GM23338 (cell line): ENCODE data around the gene PDXDC1. TPM values are rescaled to one million over a fixed set of nuclear protein-coding genes. Genes with fewer than 3 reads are reported as not detected.

ENCODE experiments used
- ATAC-seq: fragments of 200-7000 bp; cut with Tn5 transposase; 3 replicates; pipeline ENCODE4 v1.9.1; 2020
- DNase-seq: peaks from one replicate; pipeline ENCODE4 v3.0.0-alpha.2; 2015; ENCODE audit warnings: low spot score
- H2AFZ ChIP-seq: fragments of 200-600 bp; sonication (generic); 2 replicates; pipeline ENCODE4 v1.8.0; 2016; ENCODE audit warnings: antibody characterized with exemption, mild to moderate bottlenecking, moderate library complexity
- H3F3A ChIP-seq: fragments of 200-600 bp; sonication (generic); replicated peaks from 2 replicates; pipeline ENCODE4 v1.8.0; 2017; ENCODE audit warnings: antibody characterized with exemption, mixed run types, low read depth
- H3K27ac ChIP-seq: fragments of 200-600 bp; sonication (generic); 2 replicates; pipeline ENCODE4 v1.6.1; 2016; ENCODE audit warnings: low read depth
- H3K27me3 ChIP-seq: fragments of 200-600 bp; sonication (generic); 2 replicates; pipeline ENCODE4 v1.8.0; 2016; ENCODE audit warnings: mild to moderate bottlenecking, mixed run types, moderate library complexity; ENCODE audit not compliant: insufficient read depth
- H3K36me3 ChIP-seq: fragments of 200-600 bp; sonication (generic); 2 replicates; pipeline ENCODE4 v1.8.0; 2016; ENCODE audit warnings: mild to moderate bottlenecking; ENCODE audit not compliant: insufficient read depth
- H3K4me1 ChIP-seq: fragments of 200-600 bp; sonication (generic); 2 replicates; pipeline ENCODE4 v1.8.0; 2016; ENCODE audit warnings: mild to moderate bottlenecking, moderate library complexity; ENCODE audit not compliant: insufficient read depth
- H3K4me2 ChIP-seq: fragments of 200-600 bp; sonication (generic); 2 replicates; pipeline ENCODE4 v1.7.1; 2017; ENCODE audit warnings: mixed run types
- H3K4me3 ChIP-seq: fragments of 200-600 bp; sonication (generic); 2 replicates; pipeline ENCODE4 v1.6.1; 2016; ENCODE audit warnings: mixed run types
- H3K79me2 ChIP-seq: fragments of 200-600 bp; sonication (generic); replicated peaks from 2 replicates; pipeline ENCODE4 v1.8.0; 2017; ENCODE audit warnings: mild to moderate bottlenecking; ENCODE audit not compliant: insufficient read depth
- H3K9me2 ChIP-seq: fragments of 200-600 bp; sonication (generic); 2 replicates; pipeline ENCODE4 v1.8.0; 2017; ENCODE audit not compliant: insufficient read depth
- H4K20me1 ChIP-seq: fragments of 200-600 bp; sonication (generic); replicated peaks from 2 replicates; pipeline ENCODE4 v1.8.0; 2017; ENCODE audit warnings: mild to moderate bottlenecking; ENCODE audit not compliant: insufficient read depth
- H3K27ac Mint-ChIP-seq: 2 replicates; pipeline ENCODE4 v1.8.0; 2020; ENCODE audit warnings: inconsistent platforms, mild to moderate bottlenecking, moderate library complexity, mixed read lengths
- H3K27me3 Mint-ChIP-seq: 3 replicates; pipeline ENCODE4 v1.8.0; 2022; ENCODE audit warnings: low read depth, mild to moderate bottlenecking, moderate library complexity, mixed read lengths, inconsistent platforms; ENCODE audit not compliant: insufficient read depth, poor library complexity
- H3K36me3 Mint-ChIP-seq: 3 replicates; pipeline ENCODE4 v1.8.0; 2021; ENCODE audit warnings: low read depth, mild to moderate bottlenecking, inconsistent platforms, moderate library complexity, mixed read lengths
- H3K4me1 Mint-ChIP-seq: 3 replicates; pipeline ENCODE4 v1.8.0; 2020; ENCODE audit warnings: mild to moderate bottlenecking, inconsistent platforms, mixed read lengths
- H3K4me3 Mint-ChIP-seq: 3 replicates; pipeline ENCODE4 v1.8.0; 2021; ENCODE audit warnings: moderate library complexity, mild to moderate bottlenecking, inconsistent platforms, mixed read lengths
- H3K9me3 Mint-ChIP-seq: 3 replicates; pipeline ENCODE4 v1.8.0; 2020; ENCODE audit warnings: moderate library complexity, mild to moderate bottlenecking, inconsistent platforms, mixed read lengths
- CREB1 ChIP-seq: fragments of 250-450 bp; sonication (Bioruptor Pico); IDR thresholded peaks from 2 replicates; pipeline ENCODE4 v1.5.0; 2020; ENCODE audit warnings: low read depth, mild to moderate bottlenecking, moderate library complexity
- EZH2 ChIP-seq: fragments of 200-600 bp; sonication (generic); IDR thresholded peaks from one replicate; pipeline ENCODE4 v1.8.0; 2017; ENCODE audit warnings: antibody characterized with exemption, mild to moderate bottlenecking, low read depth; ENCODE audit not compliant: unreplicated experiment
- EZH2phosphoT487 ChIP-seq: fragments of 200-600 bp; sonication (generic); IDR thresholded peaks from one replicate; pipeline ENCODE4 v1.8.1; 2018; ENCODE audit warnings: antibody characterized with exemption; ENCODE audit not compliant: unreplicated experiment
- JUNB ChIP-seq: IDR thresholded peaks from one replicate; pipeline ENCODE4 v1.6.1; 2016; ENCODE audit warnings: antibody characterized with exemption; ENCODE audit not compliant: unreplicated experiment
- NANOG ChIP-seq: IDR thresholded peaks from 2 replicates; pipeline ENCODE4 v1.6.1; 2016; ENCODE audit warnings: antibody characterized with exemption, borderline replicate concordance
- POLR2AphosphoS5 ChIP-seq: IDR thresholded peaks from 2 replicates; pipeline ENCODE4 v1.6.1; 2016; ENCODE audit warnings: antibody characterized with exemption, low read depth
- ZNF114 ChIP-seq: fragments of 250-450 bp; sonication (Bioruptor Pico); IDR thresholded peaks from 2 replicates; pipeline ENCODE4 v1.5.0; 2020; ENCODE audit warnings: mild to moderate bottlenecking, moderate library complexity
- ZNF331 ChIP-seq: fragments of 250-450 bp; sonication (Bioruptor Pico); IDR thresholded peaks from 2 replicates; pipeline ENCODE4 v1.5.0; 2020; ENCODE audit warnings: low read depth, mild to moderate bottlenecking, moderate library complexity
- polyA plus RNA-seq: library from polyadenylated mRNA; unstranded; fragments of >200 nt; fragmentation: Nextera tagmentation; extraction: Ambion mirVana; gene quantifications from 2 replicates; pipeline ENCODE4 v1.2.1, GENCODE V29; 2016
- total RNA-seq: library from RNA; depleted of rRNA; stranded (reverse); fragments of >200 nt; shearing (Covaris generic); gene quantifications from 2 replicates; pipeline ENCODE4 v1.2.3, GENCODE V29; 2014
- TF ChIP-seq, protein P1 (sequence below), 2 experiments: fragments of 200-600 bp in 1 of 2; sonication (generic) in 1 of 2; conservative IDR thresholded peaks; 2 replicates each; pipeline versions ENCODE4 v1.5.1 to v1.6.1; 2016 to 2017; ENCODE audit warnings: antibody characterized with exemption in 2 of 2, low read depth in 2 of 2, mild to moderate bottlenecking in 2 of 2, moderate library complexity in 1 of 2
- TF ChIP-seq, protein P2 (sequence below): IDR thresholded peaks from one replicate; pipeline ENCODE4 v1.6.1; 2018; ENCODE audit warnings: antibody characterized with exemption; ENCODE audit not compliant: unreplicated experiment

PDXDC1 gene
- total and polyA plus RNA-seq, 2 experiments from 2014 or later = 40.0 to 91.6 TPM

DNA sequence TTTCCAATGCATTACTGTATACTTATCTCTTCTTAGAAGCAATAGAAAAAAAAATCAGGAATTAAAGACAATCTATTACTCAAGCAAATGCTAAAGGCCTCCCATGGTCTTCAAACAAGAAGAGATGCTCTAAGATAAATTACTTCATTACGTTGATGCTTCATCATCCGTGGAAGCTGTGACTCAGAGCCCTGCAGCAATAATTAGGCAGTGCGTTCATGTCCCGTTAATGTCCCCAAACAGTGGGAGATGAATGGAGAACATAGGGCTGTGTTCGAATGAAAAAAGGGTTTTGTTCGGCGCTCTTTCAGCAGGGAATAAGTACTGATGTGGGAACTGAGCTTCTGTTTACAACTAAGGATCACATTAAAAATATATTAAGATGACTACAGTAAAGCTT lies 15.9 kb upstream of the PDXDC1 start (continued):
- TF ChIP-seq, protein P1, sequence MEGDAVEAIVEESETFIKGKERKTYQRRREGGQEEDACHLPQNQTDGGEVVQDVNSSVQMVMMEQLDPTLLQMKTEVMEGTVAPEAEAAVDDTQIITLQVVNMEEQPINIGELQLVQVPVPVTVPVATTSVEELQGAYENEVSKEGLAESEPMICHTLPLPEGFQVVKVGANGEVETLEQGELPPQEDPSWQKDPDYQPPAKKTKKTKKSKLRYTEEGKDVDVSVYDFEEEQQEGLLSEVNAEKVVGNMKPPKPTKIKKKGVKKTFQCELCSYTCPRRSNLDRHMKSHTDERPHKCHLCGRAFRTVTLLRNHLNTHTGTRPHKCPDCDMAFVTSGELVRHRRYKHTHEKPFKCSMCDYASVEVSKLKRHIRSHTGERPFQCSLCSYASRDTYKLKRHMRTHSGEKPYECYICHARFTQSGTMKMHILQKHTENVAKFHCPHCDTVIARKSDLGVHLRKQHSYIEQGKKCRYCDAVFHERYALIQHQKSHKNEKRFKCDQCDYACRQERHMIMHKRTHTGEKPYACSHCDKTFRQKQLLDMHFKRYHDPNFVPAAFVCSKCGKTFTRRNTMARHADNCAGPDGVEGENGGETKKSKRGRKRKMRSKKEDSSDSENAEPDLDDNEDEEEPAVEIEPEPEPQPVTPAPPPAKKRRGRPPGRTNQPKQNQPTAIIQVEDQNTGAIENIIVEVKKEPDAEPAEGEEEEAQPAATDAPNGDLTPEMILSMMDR (conservative IDR thresholded peaks at IDR 0.05; ENCODE audit: low read depth in 2 of 2) = no peak

DNA sequence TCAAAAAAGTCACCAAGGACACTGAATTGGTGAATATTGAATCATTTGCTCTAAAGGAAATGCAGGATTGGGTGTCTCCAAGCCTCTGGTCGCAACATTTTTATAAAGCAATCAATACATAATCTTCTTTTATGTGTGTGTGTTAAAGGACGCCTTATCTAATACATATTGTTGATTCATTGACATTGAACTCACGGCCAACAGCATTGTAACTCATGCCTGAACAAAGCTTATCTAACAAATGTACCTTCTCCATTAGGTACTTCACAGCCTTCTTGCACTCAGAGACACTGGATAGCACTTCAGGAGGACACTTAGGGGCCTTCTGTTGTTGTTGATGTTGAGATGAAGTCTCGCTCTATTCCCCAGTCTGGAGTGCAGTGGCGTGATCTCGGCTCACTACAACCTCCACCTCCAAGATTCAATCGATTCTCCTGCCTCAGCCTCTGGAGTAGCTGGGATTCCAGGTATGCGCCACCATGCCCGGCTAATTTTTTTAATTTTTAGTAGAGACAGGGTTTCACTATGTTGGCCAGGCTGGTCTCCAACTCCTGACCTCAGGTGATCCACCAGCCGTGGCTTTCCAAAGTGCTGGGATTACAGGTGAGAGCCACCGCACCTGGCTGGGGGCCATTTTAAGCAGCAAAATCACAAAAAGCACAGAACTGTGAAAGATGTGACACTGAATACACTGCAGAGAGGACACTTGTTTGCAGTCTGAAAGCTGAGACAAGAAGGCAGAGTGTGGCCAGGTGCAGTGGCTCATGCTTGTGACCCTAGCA lies 13.2 kb upstream of the PDXDC1 start:
- peaks cover 4% of the 10 kb centered on the region; the same call in 1 of the 2 replicates for H3K9me2 ChIP-seq
- H3K4me1 ChIP-seq = no peaks in the 10 kb centered on the region
- H3K36me3 Mint-ChIP-seq = no peaks in the 10 kb centered on the region
- peak overlapping the region; percentile 49 for H2AFZ ChIP-seq
- H4K20me1 ChIP-seq = no peaks in the 10 kb centered on the region
- H3K27ac Mint-ChIP-seq = no peak overlapping the region
- peaks cover 8% of the 10 kb centered on the region for H3K27me3 Mint-ChIP-seq
- H3K27ac ChIP-seq = no peak overlapping the region
- DNase-seq (no peak), ATAC-seq (no peak)
- H3K4me2 ChIP-seq = no peak overlapping the region
- no peaks in the 10 kb centered on the region for H3K27me3 ChIP-seq
- H3K4me3 Mint-ChIP-seq = no peak overlapping the region
- no peaks in the 10 kb centered on the region for H3K36me3 ChIP-seq
- no peaks in the 10 kb centered on the region for H3K9me3 Mint-ChIP-seq
- H3F3A ChIP-seq = no peaks in the 10 kb centered on the region
- no peaks in the 10 kb centered on the region for H3K4me1 Mint-ChIP-seq
- H3K4me3 ChIP-seq = no peak overlapping the region
- no peaks in the 10 kb centered on the region for H3K79me2 ChIP-seq
- TF ChIP-seq ZNF331 (CRISPR knock-in tag) = no peak
- TF ChIP-seq EZH2phosphoT487 = no peak
- TF ChIP-seq POLR2AphosphoS5 = no peak
- TF ChIP-seq, protein P2, sequence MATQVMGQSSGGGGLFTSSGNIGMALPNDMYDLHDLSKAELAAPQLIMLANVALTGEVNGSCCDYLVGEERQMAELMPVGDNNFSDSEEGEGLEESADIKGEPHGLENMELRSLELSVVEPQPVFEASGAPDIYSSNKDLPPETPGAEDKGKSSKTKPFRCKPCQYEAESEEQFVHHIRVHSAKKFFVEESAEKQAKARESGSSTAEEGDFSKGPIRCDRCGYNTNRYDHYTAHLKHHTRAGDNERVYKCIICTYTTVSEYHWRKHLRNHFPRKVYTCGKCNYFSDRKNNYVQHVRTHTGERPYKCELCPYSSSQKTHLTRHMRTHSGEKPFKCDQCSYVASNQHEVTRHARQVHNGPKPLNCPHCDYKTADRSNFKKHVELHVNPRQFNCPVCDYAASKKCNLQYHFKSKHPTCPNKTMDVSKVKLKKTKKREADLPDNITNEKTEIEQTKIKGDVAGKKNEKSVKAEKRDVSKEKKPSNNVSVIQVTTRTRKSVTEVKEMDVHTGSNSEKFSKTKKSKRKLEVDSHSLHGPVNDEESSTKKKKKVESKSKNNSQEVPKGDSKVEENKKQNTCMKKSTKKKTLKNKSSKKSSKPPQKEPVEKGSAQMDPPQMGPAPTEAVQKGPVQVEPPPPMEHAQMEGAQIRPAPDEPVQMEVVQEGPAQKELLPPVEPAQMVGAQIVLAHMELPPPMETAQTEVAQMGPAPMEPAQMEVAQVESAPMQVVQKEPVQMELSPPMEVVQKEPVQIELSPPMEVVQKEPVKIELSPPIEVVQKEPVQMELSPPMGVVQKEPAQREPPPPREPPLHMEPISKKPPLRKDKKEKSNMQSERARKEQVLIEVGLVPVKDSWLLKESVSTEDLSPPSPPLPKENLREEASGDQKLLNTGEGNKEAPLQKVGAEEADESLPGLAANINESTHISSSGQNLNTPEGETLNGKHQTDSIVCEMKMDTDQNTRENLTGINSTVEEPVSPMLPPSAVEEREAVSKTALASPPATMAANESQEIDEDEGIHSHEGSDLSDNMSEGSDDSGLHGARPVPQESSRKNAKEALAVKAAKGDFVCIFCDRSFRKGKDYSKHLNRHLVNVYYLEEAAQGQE = no peak
- no peak for TF ChIP-seq NANOG
- TF ChIP-seq, protein P1 (conservative IDR thresholded peaks at IDR 0.05; ENCODE audit: low read depth in 2 of 2) = no peak
- TF ChIP-seq EZH2 = no peak
- TF ChIP-seq CREB1 (CRISPR knock-in tag) = no peak
- no peak for TF ChIP-seq ZNF114 (CRISPR knock-in tag)
- no peak for TF ChIP-seq JUNB
